ENCODE results near the gene MBD3.

The MBD3 gene

GRCh38 chr19:1529430-1529816, 63.2 kb downstream of the MBD3 start:
- H3K79me1 ChIP-seq (ENCODE audit: low read depth, low read length) = peaks cover 2% of the 10 kb centered on the region
- H2BK12ac ChIP-seq (ENCODE audit: low read length) = peak overlapping the region; percentile 66
- H3K4ac ChIP-seq (ENCODE audit: low read length) = no peak overlapping the region
- peak overlapping the region; percentile 71 for H3K18ac ChIP-seq (ENCODE audit: low read length)
- H2AK5ac ChIP-seq (ENCODE audit: low read depth, low read length) = peak overlapping the region; percentile 70
- H3K4me1 ChIP-seq (ENCODE audit: control insufficient read depth in 2 of 2, insufficient read depth in 1 of 2, low read depth in 1 of 2, low read length in 2 of 2) = peaks cover under 1 to 3% of the 10 kb centered on the region in 2 donors
- no peak overlapping the region for H3K4me2 ChIP-seq (ENCODE audit: insufficient read depth, low read length, poor library complexity, severe bottlenecking)
- no peak overlapping the region for H2AFZ ChIP-seq (ENCODE audit: low read length)
- H4K91ac ChIP-seq (ENCODE audit: low read depth, low read length, poor library complexity) = no peak overlapping the region
- H3K36me3 ChIP-seq (replicated peaks in 1 of 2; ENCODE audit: control insufficient read depth in 2 of 2, insufficient read depth in 2 of 2, low read length in 2 of 2) = no peaks in the 10 kb centered on the region
- peaks cover 5 to 22% (median 15%) of the 10 kb centered on the region in 3 experiments for H3K27me3 ChIP-seq (ENCODE audit: control insufficient read depth in 3 of 3, insufficient read depth in 3 of 3, low read depth in 1 of 3, low read length in 3 of 3)
- WGBS, 2 donors (ENCODE audit: extremely low coverage in 2 of 2, insufficient read length in 2 of 2, insufficient replicate concordance in 1 of 2) = no CpG with 5 or more reads among the region's 16 CpGs
- no peak overlapping the region for H3K4me3 ChIP-seq (ENCODE audit: low read length in 2 of 2)
- no peak for DNase-seq (ENCODE audit: low spot score)
- peak overlapping the region; percentile 10 for H3K23ac ChIP-seq (ENCODE audit: low read depth, low read length, poor library complexity)
- H3K9me3 ChIP-seq (replicated peaks in 1 of 2; ENCODE audit: control insufficient read depth in 2 of 2, insufficient read depth in 1 of 2, low read depth in 1 of 2, low read length in 2 of 2) = peaks cover 0 to 4% of the 10 kb centered on the region in 2 donors
- no peak overlapping the region for H3K9ac ChIP-seq (ENCODE audit: low read depth, low read length, poor library complexity)
- H2BK15ac ChIP-seq (ENCODE audit: low read length) = no peak overlapping the region
- H4K8ac ChIP-seq (ENCODE audit: low read depth, low read length) = no peak overlapping the region
- H3K27ac ChIP-seq (replicated peaks; ENCODE audit: low read length) = no peak overlapping the region
- H3K14ac ChIP-seq (ENCODE audit: low read length) = no peak overlapping the region
- H2BK5ac ChIP-seq (ENCODE audit: low read length) = peak overlapping the region; percentile 82
- no peak overlapping the region for H2BK120ac ChIP-seq (ENCODE audit: low read depth, low read length)

GRCh38 chr19:1528596-1529429, 63.9 kb downstream of the MBD3 start:
- Histone ChIP-seq H3K4me2 (ENCODE audit: insufficient read depth, low read length, poor library complexity, severe bottlenecking) (no peak overlapping the region), H2BK5ac (ENCODE audit: low read length) (peak overlapping the region; percentile 82), H3K4me3 (ENCODE audit: low read length in 2 of 2) (no peak overlapping the region), H3K36me3 (replicated peaks in 1 of 2; ENCODE audit: control insufficient read depth in 2 of 2, insufficient read depth in 2 of 2, low read length in 2 of 2) (no peaks in the 10 kb centered on the region), H3K9me3 (replicated peaks in 1 of 2; ENCODE audit: control insufficient read depth in 2 of 2, insufficient read depth in 1 of 2, low read depth in 1 of 2, low read length in 2 of 2) (peaks cover 0 to 5% of the 10 kb centered on the region in 2 donors), H3K79me1 (ENCODE audit: low read depth, low read length) (peaks cover 2% of the 10 kb centered on the region), H4K91ac (ENCODE audit: low read depth, low read length, poor library complexity) (no peak overlapping the region), H3K4me1 (ENCODE audit: control insufficient read depth in 2 of 2, insufficient read depth in 1 of 2, low read depth in 1 of 2, low read length in 2 of 2) (peaks cover 4 to 6% of the 10 kb centered on the region in 2 donors), H2AFZ (ENCODE audit: low read length) (no peak overlapping the region), H2BK15ac (ENCODE audit: low read length) (no peak overlapping the region), H3K4ac (ENCODE audit: low read length) (no peak overlapping the region), H3K27me3 (ENCODE audit: control insufficient read depth in 3 of 3, insufficient read depth in 3 of 3, low read depth in 1 of 3, low read length in 3 of 3) (peaks cover 8 to 26% (median 20%) of the 10 kb centered on the region in 3 experiments), H3K14ac (ENCODE audit: low read length) (no peak overlapping the region), H2BK12ac (ENCODE audit: low read length) (peak overlapping the region; percentile 66), H3K23ac (ENCODE audit: low read depth, low read length, poor library complexity) (peak overlapping the region; percentile 10), H2AK5ac (ENCODE audit: low read depth, low read length) (peak overlapping the region; percentile 70), H2BK120ac (ENCODE audit: low read depth, low read length) (no peak overlapping the region), H3K27ac (replicated peaks; ENCODE audit: low read length) (no peak overlapping the region), H4K8ac (ENCODE audit: low read depth, low read length) (peak overlapping the region; percentile 65), H3K9ac (ENCODE audit: low read depth, low read length, poor library complexity) (peak overlapping the region; percentile 60), H3K18ac (ENCODE audit: low read length) (peak overlapping the region; percentile 71)
- no CpG with 5 or more reads among the region's 23 CpGs for WGBS, 2 donors (ENCODE audit: extremely low coverage in 2 of 2, insufficient read length in 2 of 2, insufficient replicate concordance in 1 of 2)
- no peak for DNase-seq (ENCODE audit: low spot score)

DNA sequence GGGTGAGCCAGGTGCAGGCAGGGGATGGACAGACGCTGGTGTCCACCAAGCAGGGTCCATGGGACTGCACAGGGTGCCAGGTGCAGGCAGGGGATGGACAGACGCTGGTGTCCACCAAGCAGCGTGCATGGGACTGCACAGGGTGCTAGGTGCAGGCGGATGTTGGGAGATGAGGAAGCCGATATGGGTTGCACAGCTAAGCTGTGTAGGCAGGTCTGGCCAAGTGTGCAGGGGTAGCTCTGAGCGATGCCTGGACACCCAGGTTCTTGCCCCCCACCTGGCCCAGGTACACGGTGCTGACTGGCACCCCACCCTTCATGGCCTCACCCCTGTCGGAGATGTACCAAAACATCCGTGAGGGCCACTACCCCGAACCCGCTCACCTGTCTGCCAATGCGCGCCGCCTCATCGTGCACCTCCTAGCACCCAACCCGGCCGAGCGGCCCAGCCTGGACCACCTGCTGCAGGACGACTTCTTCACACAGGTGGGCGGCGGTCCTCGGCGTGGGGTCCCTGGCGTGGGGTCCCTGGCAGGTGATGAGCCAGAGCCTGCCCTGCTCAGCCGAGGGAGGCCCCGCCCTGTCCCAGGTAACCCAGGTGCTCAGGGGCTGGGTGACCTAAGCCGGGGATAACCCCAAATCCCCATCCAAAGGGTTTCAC, 64.9 kb downstream of the MBD3 start:
- no CpG with 5 or more reads among the region's 27 CpGs for WGBS, 2 donors (ENCODE audit: extremely low coverage in 2 of 2, insufficient read length in 2 of 2, insufficient replicate concordance in 1 of 2)
- no peaks in the 10 kb centered on the region for H3K36me3 ChIP-seq (replicated peaks in 1 of 2; ENCODE audit: control insufficient read depth in 2 of 2, insufficient read depth in 2 of 2, low read length in 2 of 2)
- H2BK12ac ChIP-seq (ENCODE audit: low read length) = no peak overlapping the region
- H3K4ac ChIP-seq (ENCODE audit: low read length) = no peak overlapping the region
- H3K4me3 ChIP-seq (ENCODE audit: low read length in 2 of 2) = no peak overlapping the region
- no peak overlapping the region for H4K91ac ChIP-seq (ENCODE audit: low read depth, low read length, poor library complexity)
- H3K9ac ChIP-seq (ENCODE audit: low read depth, low read length, poor library complexity) = peak overlapping the region; percentile 44
- H3K18ac ChIP-seq (ENCODE audit: low read length) = peak overlapping the region; percentile 17
- no peak overlapping the region for H4K8ac ChIP-seq (ENCODE audit: low read depth, low read length)
- H3K27me3 ChIP-seq (ENCODE audit: control insufficient read depth in 3 of 3, insufficient read depth in 3 of 3, low read depth in 1 of 3, low read length in 3 of 3) = peaks cover 8 to 36% (median 29%) of the 10 kb centered on the region in 3 experiments
- H3K9me3 ChIP-seq (replicated peaks in 1 of 2; ENCODE audit: control insufficient read depth in 2 of 2, insufficient read depth in 1 of 2, low read depth in 1 of 2, low read length in 2 of 2) = peaks cover 0 to 5% of the 10 kb centered on the region in 2 donors
- H3K27ac ChIP-seq (replicated peaks; ENCODE audit: low read length) = no peak overlapping the region
- DNase-seq (ENCODE audit: low spot score) = no peak
- peaks cover 2% of the 10 kb centered on the region for H3K79me1 ChIP-seq (ENCODE audit: low read depth, low read length)
- no peak overlapping the region for H2AFZ ChIP-seq (ENCODE audit: low read length)
- no peak overlapping the region for H2BK120ac ChIP-seq (ENCODE audit: low read depth, low read length)
- H3K14ac ChIP-seq (ENCODE audit: low read length) = peak overlapping the region; percentile 47
- H3K4me2 ChIP-seq (ENCODE audit: insufficient read depth, low read length, poor library complexity, severe bottlenecking) = no peak overlapping the region
- peak overlapping the region; percentile 65 for H3K23ac ChIP-seq (ENCODE audit: low read depth, low read length, poor library complexity)
- peaks cover 4 to 6% of the 10 kb centered on the region in 2 donors for H3K4me1 ChIP-seq (ENCODE audit: control insufficient read depth in 2 of 2, insufficient read depth in 1 of 2, low read depth in 1 of 2, low read length in 2 of 2)
- peak overlapping the region; percentile 75 for H2AK5ac ChIP-seq (ENCODE audit: low read depth, low read length)
- no peak overlapping the region for H2BK5ac ChIP-seq (ENCODE audit: low read length)
- H2BK15ac ChIP-seq (ENCODE audit: low read length) = no peak overlapping the region

All from neuronal stem cell (in vitro differentiated cells).